ENCODE measurements around the gene STMP1. TPM values are rescaled to one million over a fixed set of nuclear protein-coding genes. Genes with fewer than 3 reads are reported as not detected.

Gene STMP1
- total and polyA plus RNA-seq, 3 donors from 2014 or later: 36.4 to 56.3 (median 39.7) TPM

DNA sequence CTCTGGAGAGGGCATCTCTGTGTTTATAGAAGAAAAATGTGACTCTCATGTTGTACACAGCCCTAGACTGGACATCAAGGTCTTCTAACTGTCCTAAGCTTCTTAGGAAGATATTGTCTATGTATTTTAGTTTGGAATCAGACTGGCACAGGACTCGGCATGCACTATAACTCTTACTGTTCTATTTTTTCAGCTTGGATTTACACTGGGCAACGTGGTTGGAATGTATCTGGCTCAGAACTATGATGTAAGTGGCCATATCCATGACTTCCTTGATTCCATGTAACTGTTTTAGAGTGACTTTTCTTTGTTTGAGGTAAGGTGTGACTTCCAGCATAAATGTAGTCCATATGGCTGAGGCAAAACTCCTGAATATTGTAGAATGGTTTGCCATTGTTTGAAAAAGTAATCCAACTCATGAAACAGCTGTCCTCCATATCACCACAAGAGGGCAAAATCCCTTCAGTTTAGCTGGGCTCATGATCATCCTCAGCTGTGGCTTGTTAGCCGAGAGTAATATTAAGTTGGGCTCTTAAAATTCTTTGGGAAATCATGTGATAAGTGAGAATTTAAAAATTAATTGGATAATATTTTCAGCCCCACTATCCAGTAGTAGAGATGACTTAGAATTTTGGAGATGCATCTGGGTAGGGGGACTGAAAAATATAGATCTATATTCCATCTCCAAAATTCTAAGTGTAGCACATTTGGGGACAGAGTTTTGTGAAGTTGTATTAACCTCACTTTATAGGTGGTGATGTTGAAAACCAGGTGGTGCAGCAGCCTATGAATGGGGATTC is 10.4 kb downstream of the STMP1 start:
- WGBS, 2 donors: 52 to 59% methylated on average over 3 of the region's 3 CpGs
- DNase-seq: peak; percentile 65
- no peaks in the 10 kb centered on the region for H3K27me3 ChIP-seq
- H3K27ac ChIP-seq: peak overlapping the region in 1 of 2 donors; percentile 37
- peaks cover 4% of the 10 kb centered on the region for H3K4me1 ChIP-seq
- intact Hi-C loops (cut with DNase I; ENCODE audit: low total_unique reads): no loop called here
- no peaks in the 10 kb centered on the region for H3K9me3 ChIP-seq
- no peak overlapping the region for H3K4me3 ChIP-seq
- no peak for TF ChIP-seq POLR2A (IDR thresholded peaks at IDR 0.05)
- TF ChIP-seq, protein P1, sequence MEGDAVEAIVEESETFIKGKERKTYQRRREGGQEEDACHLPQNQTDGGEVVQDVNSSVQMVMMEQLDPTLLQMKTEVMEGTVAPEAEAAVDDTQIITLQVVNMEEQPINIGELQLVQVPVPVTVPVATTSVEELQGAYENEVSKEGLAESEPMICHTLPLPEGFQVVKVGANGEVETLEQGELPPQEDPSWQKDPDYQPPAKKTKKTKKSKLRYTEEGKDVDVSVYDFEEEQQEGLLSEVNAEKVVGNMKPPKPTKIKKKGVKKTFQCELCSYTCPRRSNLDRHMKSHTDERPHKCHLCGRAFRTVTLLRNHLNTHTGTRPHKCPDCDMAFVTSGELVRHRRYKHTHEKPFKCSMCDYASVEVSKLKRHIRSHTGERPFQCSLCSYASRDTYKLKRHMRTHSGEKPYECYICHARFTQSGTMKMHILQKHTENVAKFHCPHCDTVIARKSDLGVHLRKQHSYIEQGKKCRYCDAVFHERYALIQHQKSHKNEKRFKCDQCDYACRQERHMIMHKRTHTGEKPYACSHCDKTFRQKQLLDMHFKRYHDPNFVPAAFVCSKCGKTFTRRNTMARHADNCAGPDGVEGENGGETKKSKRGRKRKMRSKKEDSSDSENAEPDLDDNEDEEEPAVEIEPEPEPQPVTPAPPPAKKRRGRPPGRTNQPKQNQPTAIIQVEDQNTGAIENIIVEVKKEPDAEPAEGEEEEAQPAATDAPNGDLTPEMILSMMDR (IDR thresholded peaks at IDR 0.05): peak; percentile 84 to 88 (median 86)
- H3K36me3 ChIP-seq (ENCODE audit: low read depth, missing control alignments): no peaks in the 10 kb centered on the region

DNA sequence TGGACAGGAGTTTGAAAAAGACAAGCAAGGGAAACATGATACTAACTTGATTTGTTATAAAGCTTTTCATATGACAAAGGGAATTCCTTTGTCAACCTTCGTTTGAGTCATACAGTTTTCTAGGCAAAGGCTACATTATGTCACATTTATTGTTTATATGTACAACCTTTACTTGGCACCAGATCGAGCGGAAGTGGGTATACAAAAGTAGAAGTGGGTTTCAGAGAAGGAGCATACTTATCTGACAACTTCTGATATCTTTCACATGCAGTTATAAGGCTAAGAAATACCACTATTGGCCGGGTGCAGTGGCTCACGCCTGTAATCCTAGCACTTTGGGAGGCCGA is 11.0 kb downstream of the STMP1 start:
- Histone ChIP-seq H3K36me3 (ENCODE audit: low read depth, missing control alignments) (no peaks in the 10 kb centered on the region), H3K27ac (peak overlapping the region in 1 of 2 donors; percentile 37), H3K4me1 (peaks cover 4% of the 10 kb centered on the region), H3K27me3 (no peaks in the 10 kb centered on the region), H3K9me3 (no peaks in the 10 kb centered on the region), H3K4me3 (no peak overlapping the region)
- no peak for TF ChIP-seq POLR2A (IDR thresholded peaks at IDR 0.05)
- TF ChIP-seq, protein P1 (IDR thresholded peaks at IDR 0.05): no peak
- intact Hi-C loops (cut with DNase I; ENCODE audit: low total_unique reads): no loop called here
- DNase-seq: no peak
- WGBS, 2 donors: 64% methylated on average over 6 of the region's 6 CpGs

DNA sequence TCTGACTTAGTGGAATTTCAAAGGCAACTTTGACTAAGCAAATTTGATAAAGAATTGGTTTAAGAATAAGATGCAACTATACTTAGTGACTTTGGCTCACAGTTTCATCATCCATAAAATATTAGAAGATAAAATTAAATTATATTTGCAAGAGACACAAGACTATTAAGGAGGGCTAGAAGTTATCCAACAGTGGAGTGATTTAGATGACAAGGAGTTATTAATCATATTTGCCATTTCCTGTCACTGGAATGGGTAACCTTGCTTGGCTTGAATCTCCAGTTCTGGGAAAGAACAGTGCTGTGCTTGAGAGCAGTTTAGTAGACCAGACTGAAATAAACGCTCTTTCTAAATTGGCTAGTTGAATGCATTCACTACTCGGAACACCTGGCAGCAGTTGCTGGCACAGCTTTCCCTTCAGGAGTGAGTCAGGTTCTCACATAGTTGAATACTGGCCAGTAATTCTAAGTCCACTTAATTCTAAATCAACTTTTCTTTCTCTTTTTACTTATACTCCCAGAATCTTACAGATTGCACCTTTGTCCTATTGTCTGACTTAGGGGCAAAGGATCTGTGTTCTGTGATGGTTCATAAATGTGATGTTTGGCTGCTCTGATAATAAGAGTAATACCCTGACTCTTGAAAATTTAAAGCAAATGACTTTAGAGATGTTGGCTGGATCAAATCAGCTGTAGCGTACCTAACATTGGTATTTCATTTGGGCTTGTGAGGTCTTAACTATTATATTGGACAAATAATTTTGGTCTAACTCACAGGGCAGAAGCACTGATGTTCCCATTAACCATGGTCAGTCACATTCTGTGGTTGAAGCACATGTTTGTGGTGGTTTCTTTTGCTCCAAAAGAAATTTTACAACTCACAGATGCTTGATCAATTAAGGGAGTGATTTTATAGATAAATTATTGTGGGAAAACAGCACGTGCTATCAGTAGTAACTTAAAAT is 16.6 kb downstream of the STMP1 start:
- no peaks in the 10 kb centered on the region for H3K27me3 ChIP-seq
- H3K4me1 ChIP-seq: no peaks in the 10 kb centered on the region
- whole genome bisulfite sequencing, 2 donors: 70 to 72% methylated on average over 4 of the region's 4 CpGs
- H3K4me3 ChIP-seq: no peak overlapping the region
- DNase-seq: no peak
- H3K9me3 ChIP-seq: no peaks in the 10 kb centered on the region
- TF ChIP-seq, protein P1 (IDR thresholded peaks at IDR 0.05): no peak
- TF ChIP-seq POLR2A (IDR thresholded peaks at IDR 0.05): no peak
- H3K36me3 ChIP-seq (ENCODE audit: low read depth, missing control alignments): no peaks in the 10 kb centered on the region
- intact Hi-C loops (cut with DNase I; ENCODE audit: low total_unique reads): no loop called here
- H3K27ac ChIP-seq: no peak overlapping the region

DNA sequence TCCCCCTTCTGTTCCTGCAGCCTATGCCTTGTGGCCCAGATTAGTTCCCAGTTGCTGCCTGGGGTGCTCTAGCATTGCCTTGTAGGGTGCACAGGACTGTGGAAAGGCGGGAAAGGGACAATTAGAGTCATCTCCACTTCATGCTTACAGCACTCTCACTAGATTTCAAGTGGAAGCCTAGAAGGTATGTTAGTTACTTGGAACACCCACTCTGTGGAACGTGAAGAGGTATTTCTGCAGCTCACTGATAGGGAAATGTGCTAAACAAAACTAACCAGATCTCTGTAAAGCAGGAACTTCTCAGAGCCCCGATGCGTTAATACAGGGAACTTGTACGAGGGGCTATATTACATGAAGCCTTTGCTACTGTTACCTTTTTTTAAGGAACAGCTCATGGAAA is 19.4 kb downstream of the STMP1 start:
- TF ChIP-seq, protein P1 (IDR thresholded peaks at IDR 0.05): no peak
- no peak for TF ChIP-seq POLR2A (IDR thresholded peaks at IDR 0.05)
- no peak for DNase-seq
- Histone ChIP-seq H3K9me3 (no peaks in the 10 kb centered on the region), H3K27me3 (no peaks in the 10 kb centered on the region), H3K4me1 (no peaks in the 10 kb centered on the region), H3K27ac (no peak overlapping the region), H3K36me3 (ENCODE audit: low read depth, missing control alignments) (no peaks in the 10 kb centered on the region), H3K4me3 (no peak overlapping the region)
- 88 to 92% methylated on average over 4 to 5 of the region's 5 CpGs for WGBS, 2 donors
- intact Hi-C loops (cut with DNase I; ENCODE audit: low total_unique reads): no loop called here
